ENCODE results near the gene IL4R.

GRCh38 chr16:27385398-27385797 lies 71.6 kb downstream of the IL4R start:
- TF ChIP-seq CTCF (IDR thresholded peaks at IDR 0.05), result no peak
- TF ChIP-seq POLR2A (IDR thresholded peaks at IDR 0.05), result no peak
